PC-9 (cell line): ENCODE results near the gene NUP58.

Experiments used
- EZH2 ChIP-seq: fragments of 200-600 bp; sonication (generic); IDR thresholded peaks from 2 replicates; pipeline ENCODE4 v1.8.0; 2017; ENCODE audit warnings: antibody characterized with exemption, low read depth
- TF ChIP-seq, protein P1 (sequence below): fragments of 200-600 bp; sonication (generic); conservative IDR thresholded peaks from 2 replicates; pipeline ENCODE4 v1.6.1; 2017; ENCODE audit warnings: mixed run types, antibody characterized with exemption, mild to moderate bottlenecking, moderate library complexity

DNA sequence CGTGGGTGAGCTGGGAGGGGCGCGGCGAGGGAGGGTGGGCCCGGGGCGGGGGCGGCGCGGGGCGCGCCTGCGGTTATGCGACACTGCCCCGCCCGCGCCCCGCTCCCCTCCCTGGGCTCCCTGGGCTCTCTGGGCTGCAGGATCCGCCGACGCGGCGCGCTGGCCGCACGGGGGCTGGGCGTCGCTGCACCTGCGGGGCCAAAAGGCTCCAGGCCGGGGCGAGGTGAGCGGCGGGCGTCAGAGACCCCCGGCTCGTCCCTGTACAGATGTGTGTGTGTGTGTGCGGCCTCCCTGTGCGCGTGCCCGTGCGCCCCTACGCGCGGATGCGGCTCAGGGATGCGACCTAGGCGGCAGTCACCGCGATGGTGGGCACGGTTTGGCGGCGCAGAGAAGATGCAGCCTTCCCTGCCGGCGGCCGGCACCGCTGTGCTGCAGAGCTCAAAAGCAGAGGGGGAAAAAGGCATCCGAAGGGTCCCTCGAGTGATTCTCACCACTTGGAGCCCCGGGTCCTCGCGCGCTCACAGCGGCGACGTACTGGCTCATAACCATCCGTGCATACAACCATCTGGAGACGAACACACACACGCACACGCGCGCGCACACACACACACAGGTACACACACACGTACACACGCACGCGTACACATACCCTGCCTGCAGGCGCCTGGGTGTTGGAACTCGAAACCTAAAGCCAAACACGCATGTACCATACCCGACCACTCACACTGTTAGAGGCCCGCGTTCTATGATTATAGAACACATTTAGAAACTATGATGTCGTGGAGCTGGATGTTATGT is 71.1 kb downstream of the NUP58 start:
- TF ChIP-seq, protein P1, sequence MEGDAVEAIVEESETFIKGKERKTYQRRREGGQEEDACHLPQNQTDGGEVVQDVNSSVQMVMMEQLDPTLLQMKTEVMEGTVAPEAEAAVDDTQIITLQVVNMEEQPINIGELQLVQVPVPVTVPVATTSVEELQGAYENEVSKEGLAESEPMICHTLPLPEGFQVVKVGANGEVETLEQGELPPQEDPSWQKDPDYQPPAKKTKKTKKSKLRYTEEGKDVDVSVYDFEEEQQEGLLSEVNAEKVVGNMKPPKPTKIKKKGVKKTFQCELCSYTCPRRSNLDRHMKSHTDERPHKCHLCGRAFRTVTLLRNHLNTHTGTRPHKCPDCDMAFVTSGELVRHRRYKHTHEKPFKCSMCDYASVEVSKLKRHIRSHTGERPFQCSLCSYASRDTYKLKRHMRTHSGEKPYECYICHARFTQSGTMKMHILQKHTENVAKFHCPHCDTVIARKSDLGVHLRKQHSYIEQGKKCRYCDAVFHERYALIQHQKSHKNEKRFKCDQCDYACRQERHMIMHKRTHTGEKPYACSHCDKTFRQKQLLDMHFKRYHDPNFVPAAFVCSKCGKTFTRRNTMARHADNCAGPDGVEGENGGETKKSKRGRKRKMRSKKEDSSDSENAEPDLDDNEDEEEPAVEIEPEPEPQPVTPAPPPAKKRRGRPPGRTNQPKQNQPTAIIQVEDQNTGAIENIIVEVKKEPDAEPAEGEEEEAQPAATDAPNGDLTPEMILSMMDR = no peak
- TF ChIP-seq EZH2 = no peak
